Hematopoietic multipotent progenitor cell treated with erythropoietin and hydrocortisone succinate and interleukin-3 and kit ligand, for 6 days (in vitro differentiated cells): ENCODE data around the gene EPHB4.
"Not testable (repeated sequence)": the region's sequence is repeated elsewhere in the genome, so short reads cannot be mapped to it uniquely, and the experiment has no call there.

ENCODE experiments used
- DNase-seq: peaks from one replicate; pipeline ENCODE4 v3.0.0-alpha.2; 2015

The EPHB4 gene

DNA sequence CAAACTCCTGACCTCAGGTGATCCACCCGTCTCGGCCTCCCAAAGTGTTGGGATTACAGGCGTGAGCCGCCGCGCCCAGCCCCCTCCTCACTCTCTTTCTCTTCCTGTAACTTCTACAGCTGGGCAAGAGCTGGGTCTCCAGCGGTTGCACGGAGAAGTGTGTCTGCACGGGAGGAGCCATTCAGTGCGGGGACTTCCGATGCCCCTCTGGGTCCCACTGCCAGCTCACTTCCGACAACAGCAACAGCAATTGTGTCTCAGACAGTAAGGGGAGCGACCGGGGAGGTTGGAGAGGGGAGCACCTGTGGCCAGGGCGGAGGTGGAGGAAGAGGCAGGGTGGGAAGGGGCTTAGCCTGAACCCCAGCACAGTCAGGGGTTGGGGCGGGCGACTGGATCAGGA is 41.4 kb downstream of the EPHB4 start:
- DNase-seq = peak; percentile 27

DNA sequence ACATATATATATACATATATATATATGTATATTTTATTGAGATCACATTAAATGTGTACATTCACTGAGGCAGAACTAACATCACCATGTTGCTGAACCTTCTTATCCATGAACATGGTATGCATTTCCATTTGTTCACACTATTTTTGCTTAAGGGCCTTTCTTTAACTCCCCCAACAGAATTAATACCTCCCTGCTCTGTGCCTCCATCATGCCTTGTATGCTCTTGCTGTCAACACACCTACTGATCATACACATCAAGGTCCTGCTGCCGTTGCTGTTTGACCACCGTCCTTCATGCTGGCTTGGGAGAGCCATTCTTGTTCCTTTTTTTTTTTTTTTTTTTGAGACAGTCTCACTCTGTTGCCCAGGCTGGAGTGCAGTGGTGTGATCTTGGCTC is 43.5 kb downstream of the EPHB4 start:
- no peak for DNase-seq

DNA sequence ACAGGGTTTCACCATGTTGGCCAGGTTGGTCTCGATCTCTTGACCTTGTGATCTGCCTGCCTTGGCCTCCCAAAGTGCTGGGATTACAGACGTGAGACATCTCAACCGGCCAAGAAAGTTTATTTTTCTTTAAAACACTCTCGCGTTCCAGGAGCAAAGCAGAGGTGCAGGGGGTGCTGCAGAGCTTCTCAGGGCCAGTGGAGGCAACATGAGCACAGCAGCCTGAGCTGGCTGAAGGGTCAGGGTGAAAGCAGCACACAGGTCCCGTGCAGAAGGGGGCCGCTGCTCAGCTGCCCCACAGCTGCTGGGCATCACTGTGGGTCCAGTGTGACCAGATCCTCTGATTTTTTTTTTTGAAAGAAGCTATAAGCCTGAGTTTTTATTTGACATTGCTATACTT is 46.1 kb downstream of the EPHB4 start:
- DNase-seq = no peak

DNA sequence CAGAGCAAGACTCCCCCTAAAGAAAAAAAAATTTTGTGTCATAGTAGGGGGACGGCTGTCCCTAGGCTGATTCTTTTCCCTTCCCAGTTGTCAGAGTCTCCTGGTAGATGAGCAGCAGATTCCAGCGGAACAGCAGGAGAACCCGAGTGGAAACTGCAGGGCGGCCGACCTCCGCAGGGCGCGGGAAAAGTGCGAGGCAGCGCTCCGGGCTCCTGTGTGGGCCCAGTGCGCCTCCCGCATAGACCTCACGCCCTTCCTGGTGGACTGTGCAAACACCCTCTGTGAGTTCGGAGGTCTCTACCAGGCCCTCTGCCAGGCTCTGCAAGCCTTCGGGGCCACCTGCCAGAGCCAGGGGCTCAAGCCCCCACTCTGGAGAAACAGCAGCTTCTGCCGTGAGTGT is 48.0 kb downstream of the EPHB4 start:
- DNase-seq = no peak

DNA sequence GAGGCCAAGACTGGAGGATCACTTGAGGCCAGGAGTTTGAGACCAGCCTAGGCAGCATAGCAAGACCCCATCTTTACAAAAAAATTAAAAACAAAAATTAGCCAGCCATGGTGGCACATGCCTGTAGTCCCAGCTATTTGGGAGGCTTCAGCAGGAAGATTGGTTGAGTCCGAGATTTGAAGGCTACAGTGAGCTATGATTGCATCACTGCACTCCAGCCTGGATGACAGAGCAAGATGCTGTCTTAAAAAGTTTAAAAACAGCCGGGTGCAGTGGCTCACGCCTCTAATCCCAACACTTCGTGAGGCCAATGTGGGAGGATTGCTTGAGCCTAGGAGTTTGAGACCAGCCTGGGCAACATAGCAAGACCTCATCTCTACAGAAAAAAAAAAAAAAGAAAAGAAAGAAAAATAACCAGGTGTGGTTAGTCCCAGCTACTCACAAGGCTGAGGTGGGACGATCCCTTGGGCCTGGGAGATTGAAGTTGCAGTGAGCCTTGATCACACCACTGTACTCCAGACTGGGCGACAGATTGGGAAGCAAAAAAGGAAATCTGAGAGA is 49.2 kb downstream of the EPHB4 start:
- DNase-seq = no peak

DNA sequence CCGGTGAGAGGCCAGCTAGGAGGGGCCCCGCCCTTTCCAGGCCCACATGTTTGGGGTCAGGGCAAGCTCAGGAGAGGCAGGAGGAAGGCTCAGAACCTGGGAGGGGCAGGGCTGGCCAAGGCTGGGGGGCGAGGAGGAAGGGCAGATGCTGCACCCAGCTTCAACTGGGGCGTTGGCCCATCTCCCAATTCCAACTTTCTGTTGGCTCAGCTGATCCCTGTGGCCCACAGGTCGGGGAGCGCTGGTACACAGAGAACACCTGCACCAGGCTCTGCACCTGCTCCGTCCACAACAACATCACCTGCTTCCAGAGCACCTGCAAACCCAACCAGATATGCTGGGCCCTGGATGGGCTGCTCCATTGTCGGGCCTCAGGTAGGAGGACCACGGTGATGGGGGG is 53.8 kb downstream of the EPHB4 start:
- no peak for DNase-seq

DNA sequence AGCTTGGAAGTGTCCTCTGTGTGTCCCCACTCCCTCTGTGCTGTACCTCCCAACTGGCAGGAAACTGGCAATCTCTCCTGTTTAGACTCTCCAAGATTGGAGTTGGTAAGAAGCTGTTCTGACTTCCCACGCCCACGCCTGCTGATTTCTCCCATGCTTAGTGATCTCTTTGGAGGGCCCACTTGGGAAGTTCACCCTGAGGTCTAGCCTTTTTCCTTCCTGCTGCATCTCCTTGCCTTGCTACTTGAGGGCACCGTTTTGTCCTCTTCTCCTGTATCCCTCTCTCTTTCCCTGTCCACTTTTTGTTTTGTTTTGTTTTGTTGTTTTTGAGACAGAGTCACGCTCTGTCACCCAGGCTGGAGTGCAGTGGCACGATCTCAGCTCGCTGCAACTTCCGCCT is 58.5 kb downstream of the EPHB4 start:
- DNase-seq = no peak

DNA sequence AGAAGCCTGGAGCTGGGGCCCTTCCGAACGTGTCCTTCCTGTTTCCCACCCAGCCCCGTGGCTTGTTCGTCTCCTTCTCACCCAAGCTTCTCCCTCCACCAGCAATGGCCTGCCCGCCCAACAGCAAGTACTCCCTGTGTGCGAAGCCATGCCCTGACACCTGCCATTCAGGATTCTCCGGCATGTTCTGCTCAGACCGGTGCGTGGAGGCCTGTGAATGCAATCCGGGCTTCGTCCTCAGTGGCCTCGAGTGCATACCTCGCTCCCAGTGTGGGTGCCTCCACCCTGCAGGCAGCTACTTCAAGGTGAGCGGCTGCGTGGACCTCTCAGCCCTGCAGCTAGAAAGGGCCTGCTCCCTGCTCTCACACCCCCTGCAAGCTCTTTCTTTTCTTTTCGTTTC is 62.1 kb downstream of the EPHB4 start:
- no peak for DNase-seq

DNA sequence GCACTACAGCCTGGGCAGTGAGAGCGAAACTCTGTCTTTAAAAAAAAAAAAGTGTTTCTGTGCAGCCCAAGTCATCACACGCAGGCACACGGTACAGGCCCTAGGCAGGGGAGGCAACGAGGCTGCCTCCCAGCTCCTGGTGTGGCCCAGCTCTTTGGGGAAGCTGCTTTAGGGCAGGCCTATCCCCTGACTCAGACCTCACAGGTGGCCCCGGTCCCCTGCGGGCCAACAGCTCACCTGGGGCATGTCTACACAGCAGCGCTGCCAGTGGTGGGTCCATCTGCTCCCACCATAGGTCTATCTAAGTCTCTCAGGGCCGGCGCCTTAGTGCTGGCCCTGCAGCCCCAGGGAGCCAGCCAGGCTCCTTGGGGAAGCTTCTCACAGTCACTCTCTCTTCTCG is 62.5 kb downstream of the EPHB4 start:
- DNase-seq = no peak

DNA sequence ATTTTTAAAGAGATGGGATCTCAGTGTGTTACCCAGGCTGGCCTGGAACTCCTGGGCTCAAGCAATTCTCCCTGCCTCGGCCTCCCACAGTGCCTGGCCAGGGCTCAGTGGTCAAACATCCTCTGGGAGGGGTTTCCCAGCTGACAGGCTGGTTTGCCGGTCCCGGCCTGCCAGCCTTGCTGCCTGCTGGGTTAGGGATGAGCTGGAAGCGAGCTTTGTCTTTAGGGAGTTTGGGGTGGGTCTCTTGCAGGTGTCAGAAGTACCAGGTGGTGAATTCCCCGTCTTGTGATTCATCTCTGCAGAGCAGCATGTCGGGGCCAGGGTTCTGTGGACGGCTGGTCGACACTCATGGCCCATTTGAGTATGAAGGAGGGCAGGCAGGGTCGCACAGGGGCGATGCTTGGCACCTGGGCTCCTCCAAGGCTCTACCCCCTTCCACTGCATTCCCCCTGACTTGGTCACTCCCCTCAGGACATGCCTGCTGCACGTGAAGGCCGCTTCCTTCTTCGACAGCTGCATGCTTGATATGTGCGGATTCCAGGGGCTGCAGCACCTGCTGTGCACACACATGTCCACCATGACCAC is 63.7 kb downstream of the EPHB4 start:
- no peak for DNase-seq

DNA sequence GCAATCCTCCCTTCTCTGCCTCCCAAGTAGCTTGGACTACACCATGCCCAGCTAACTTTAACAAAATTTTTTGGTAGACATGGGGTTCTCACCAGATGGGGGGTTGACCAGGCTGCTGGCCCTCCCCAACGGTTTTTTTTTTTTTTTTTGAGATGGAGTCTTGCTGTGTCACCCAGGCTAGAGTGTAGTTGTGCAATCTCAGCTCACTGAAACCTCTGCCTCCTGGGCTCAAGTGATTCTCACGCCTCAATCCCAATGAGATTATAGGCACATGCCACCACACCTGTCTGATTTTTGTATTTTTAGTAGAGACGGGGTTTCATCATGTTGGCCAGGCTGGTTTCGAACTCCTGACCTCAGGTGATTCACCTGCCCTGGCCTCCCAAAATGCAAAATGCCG is 64.5 kb downstream of the EPHB4 start:
- DNase-seq = not testable (repeated sequence)

DNA sequence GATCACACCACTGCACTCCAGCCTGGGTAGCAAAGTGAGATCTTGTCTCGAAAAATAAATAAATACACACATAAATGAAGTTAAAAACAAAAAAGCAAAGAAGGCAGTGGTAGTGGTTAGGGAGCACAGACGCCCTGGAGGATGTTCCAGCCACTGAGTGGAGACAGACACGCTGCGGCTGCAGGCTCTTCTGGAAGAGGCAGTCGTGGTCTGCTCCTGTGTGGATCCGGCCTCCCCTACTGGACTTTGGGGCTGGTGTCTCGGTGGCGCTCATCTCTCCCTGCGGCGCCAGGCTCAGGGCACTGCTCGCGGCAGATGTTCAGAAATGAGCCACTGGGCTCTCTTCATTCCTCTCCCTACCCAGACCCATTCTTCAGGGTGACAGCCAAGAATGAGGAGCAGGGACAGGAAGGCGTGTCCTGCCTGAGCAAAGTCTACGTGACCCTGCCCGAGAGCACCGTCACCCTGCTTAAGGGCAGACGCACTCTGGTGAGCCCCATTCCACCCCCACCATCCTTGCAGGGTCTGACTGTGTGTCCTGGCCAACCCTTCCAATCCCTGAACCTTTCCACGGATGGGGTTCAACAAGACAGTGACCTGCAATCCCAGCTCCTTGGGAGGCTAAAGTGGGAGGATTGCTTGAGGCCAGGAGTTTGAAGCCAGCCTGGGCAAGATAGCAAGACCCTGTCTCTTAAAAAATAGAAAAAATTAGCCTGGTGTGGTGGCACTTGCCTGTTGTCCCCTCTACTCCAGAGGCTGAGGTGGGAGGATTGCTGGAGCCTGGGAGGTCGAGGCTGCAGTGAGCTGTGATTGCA is 67.8 kb downstream of the EPHB4 start:
- DNase-seq = no peak

DNA sequence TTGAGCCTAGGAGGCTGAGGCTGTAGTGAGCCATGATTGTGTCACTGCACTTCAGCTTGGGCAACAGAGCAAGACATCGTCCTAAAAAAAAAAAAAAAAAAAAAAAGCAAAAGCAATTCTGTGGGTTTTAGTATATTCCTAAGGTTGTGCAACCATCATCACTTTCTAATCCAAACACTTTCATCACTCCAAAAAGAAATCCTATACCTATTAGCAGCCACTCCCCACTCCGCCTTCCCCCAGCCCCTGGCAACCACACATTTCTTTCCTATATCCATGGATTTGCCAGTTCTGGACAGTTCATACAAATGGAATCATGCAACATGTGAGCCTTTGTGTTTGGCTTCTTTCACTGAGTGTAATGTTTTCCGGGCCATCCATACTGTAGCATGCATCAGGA is 73.6 kb downstream of the EPHB4 start:
- DNase-seq = no peak

DNA sequence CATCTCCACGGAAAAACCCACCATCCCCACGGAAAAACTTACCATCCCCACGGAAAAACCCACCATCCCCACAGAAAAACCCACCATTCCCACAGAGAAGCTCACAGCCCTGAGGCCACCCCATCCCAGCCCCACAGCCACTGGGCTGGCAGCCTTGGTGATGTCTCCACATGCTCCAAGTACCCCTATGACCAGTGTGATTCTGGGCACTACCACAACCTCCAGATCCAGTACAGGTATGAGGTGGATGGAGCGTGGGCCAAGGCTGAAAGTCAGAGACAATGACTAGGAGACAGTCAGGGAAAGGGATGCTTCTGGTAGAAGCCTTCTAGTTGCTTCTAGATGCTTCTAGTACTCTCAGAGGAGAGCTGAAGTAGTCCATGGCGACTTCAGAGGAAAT is 74.3 kb downstream of the EPHB4 start:
- DNase-seq = no peak
